Measurements from ENCODE around the gene ERBB4.
"Not testable (repeated sequence)": the region's sequence is repeated elsewhere in the genome, so short reads cannot be mapped to it uniquely, and the experiment has no call there.

Gene ERBB4

DNA sequence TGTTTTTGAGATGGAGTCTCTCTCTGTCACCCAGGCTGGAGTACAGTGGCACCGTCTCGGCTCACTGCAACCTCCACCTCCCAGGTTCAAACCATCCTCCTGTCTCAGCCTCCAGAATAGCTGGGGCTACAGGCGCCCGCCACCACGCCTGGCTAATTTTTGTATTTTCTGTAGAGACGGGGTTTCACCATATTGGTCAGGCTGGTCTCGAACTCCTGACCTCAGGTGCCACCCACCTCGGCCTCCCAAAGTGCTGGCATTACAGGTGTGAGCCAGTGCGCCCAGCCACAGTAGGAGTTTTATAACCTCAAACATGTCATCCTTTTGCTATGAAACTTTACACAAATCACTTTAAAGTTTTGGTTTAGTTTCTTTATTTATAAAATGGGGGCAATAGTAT, 816.7 kb downstream of the ERBB4 start:
- DNase-seq (ENCODE audit: low spot score) = not testable (repeated sequence)

DNA sequence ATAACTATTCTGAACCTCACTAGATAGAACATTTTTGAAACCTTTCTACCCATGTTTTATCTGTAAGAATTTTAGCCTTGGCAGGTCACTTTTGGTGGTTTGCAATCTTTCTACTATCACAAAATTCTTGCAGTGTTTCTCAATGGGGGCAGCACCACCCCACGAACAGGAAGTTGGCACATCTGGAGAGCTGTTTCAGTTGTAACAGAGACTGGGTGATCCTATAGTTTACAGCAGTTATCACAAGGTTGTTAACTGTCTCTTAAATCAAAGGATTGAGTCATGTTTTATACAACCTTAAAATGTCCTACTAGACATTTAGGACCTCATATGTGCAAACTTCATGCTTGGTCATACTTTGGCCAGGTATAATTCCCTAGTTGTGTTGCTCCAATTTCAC, 829.2 kb downstream of the ERBB4 start:
- no peak for DNase-seq (ENCODE audit: low spot score)

DNA sequence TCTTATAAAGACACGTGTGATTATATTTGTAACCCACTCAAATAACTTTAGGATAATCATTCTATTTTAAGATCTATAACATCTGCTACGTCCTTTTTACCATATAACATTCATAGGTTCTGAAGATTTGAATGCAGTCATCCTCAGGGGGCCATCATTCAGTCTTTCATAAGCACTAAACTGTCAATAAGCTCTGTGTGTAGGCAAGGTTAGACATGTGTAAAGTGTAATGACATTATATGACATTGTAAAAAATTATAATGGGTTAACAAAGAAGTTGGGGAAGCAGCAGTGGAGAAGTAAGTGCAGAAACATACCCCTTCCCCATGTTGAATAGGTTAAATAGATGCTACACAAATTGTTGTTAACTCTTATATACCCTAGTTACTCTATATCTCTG, 845.9 kb downstream of the ERBB4 start:
- no peak for DNase-seq (ENCODE audit: low spot score)

DNA sequence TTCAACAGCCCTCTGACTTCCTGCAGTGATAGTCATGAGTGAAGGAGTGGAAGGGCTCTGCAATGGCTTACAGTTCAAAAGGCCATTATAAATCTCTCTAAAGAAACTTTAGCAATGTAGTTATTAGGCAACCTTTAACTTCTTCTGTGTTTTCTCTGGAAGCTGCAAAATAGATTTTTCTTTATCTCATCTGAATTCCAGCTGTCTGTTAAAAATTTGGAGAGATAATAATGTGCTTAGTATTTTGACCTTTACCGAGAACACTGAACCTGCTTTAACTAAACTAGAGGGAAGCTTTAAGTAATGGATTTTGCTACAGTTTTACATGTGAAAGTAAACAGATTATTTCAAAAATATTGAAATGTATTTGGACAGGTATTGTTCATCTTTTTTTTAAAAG, 847.9 kb downstream of the ERBB4 start:
- no peak for DNase-seq (ENCODE audit: low spot score)

DNA sequence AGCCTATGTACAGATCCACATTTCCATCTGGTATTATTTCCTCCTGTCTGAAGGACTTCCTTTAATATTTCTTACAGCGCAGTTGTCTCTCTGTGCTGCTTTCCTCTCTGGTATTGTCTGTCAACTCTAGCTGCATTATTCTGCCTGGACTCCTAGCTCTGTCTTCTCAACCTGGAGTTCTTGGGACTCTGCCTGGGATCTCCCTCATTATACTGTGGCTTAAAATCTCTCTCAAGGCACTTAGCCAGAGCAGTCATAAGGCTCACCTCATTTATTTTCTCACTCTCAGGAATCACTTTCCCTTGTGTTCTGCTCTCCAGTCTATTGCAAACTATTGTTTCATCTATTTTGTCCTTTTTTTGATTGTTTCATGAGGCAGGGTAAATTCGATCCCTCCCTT, 850.4 kb downstream of the ERBB4 start:
- no peak for DNase-seq (ENCODE audit: low spot score)

DNA sequence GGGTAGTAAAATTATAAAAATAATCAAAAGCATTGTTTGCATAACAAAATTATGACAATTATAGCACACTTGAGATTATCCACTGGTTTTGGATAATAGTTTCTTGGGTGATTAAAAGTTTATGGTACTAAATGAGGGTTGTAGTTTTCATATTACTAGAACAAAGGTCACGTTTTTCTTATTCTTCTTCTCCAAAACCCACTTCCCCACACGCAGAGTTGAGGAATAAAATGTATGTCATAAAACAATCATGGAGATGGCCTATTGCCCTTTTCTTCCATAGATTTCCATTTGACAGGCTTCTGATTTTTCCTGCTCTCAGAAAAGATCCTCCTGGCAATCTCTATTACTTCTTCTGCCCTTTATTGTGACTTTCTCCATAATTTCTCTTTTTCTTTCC, 863.9 kb downstream of the ERBB4 start:
- DNase-seq (ENCODE audit: low spot score) = no peak

DNA sequence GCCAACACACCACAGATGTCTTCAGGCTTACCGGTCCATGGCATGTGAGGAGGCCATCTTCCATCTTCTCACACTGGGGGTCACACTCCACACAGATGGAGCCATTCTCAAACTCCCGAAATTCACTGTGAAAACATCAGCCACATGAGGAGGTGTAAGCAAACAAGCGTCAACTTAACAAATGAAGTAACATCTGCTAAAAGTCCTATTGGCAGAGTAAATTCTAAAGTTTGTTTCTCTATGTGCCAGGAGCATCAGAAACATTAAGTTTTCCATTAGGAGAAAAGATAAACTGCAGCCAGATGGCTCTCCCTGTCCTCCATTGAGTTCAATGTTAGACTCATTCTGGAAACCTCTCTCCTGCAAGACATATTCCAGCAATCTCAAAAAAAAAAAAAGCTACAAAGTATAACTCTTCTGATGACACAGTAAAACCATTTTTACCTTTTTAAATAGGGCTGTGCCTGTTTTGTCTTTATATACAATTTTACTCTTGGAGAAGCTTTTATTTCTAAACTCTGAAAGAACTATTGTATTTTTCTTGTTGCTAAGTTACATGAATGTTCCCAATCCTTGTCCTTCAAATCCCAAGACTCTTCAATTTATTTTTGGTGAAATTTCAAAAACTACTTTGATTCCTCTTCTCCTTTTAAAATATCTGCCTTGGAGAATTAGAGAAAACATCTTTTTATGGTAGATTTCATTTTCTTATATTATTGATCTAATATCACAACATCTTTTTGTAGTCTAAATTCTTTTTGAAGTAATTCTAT, 865.3 kb downstream of the ERBB4 start:
- DNase-seq (ENCODE audit: low spot score) = no peak

DNA sequence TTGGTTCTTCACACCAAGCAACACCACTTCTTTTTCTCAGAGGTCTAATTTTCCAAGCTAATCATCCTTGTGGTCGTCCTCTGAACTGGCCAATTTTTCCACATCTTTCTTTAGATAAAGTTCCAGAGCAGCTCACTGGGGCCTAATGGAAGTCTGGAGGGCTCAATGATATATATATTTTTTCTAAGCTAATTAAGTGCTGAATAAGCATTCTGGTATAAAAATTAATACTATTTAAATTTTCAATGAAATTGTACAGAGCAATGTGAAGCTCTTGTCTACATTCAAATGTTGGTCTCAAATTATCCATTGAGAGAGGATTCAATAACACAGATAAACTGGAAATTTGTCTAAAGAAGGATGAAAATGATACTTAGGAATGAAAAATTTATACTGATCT, 866.6 kb downstream of the ERBB4 start:
- DNase-seq (ENCODE audit: low spot score) = no peak

DNA sequence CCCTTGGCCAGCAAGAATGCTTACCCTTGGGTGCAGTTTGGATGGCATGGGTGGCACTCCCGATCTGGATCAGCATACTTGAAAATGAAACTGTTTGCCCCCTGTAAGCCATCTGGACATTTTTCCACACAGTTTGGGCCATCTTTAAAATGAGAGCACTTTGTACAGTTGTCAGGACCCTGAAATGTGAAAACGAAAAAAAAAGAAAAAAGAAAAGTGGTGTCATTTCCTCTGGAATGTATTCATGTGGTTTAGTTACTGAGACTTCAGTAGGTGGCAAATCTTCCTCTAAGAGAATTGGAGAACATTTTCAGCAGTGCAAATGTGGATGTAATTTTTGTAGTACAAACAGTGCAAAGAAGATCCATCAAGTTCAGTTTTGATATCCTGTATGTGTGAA, 873.3 kb downstream of the ERBB4 start:
- no peak for DNase-seq (ENCODE audit: low spot score)

DNA sequence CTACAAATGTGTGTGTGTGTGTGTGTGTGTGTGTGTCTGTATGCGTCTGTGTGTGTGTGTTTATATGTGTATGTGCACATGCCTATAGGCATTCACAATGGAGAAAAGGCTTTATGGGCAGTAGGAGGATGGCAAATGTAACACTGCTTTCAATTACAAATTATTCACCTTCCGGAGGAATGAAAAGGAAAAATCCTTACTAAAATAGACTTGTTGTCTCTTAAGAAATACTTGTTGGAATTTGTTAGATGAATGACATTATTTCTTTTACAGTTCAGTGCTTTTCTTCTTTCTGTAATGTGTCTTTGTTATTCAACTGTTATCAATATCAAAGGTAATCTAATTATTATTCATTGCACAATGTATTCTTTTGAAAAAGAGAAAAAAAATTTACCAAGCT, 874.3 kb downstream of the ERBB4 start:
- no peak for DNase-seq (ENCODE audit: low spot score)

DNA sequence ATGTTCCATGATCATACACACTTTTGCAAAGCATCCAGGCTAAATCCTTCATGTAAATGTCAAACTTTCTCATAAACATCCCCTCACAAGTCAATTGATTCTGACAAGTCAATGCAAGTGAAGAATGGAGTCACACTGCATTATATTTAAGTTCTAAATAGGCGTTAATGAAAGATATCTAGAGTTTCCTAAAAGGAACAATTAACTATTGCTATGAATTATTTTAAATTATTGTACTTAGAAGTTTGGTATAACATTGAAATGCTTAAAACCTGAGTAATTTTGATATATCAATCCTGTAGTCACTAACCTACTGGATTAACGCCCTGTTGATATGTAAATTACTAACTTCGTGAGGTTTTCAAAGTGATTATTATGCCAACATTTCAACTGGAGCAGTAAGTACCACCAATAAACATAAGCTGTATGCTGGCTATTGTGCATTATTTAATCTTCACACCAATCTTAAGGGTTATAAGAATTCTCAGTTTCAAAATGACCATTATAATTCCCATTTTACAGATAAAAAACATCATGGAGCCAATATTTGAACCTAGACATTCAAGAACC, 884.3 kb downstream of the ERBB4 start:
- no peak for DNase-seq (ENCODE audit: low spot score)

DNA sequence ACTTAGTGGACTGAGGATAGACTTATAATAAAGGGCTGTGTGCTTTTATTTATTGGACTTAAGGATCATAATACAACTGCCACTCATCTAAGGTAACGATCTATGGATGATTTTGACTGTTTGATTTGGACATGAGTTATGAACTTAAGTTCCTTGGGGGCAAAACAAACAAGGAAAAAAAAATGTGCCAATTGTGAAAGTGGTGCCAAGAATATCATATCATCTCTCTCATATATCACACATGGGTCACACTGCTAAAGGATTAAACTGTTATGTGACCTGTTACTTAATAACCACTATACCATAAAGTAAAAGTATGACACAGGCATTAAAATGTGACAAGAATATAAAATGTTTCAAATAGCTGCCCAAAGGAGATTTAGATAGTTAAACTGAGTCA, 886.3 kb downstream of the ERBB4 start:
- DNase-seq (ENCODE audit: low spot score) = no peak

DNA sequence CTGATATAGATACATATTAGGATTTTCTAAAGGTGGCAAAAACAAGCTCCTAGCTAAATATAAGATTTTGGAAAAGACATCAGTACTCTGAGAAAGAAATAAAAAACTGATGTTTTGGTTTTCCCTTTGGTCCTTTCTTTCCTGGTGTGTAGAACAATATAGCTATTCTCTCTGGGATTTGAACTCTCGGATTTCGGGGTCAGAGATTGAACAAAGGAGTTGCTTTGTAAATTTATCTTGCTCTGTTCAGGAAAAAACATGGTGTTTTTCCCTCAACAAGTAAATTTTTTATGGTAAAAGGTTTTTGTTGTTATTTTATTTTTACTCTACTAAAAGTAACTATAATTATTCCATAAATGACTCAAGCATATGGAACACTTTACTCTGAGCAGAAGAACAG, 889.3 kb downstream of the ERBB4 start:
- no peak for DNase-seq (ENCODE audit: low spot score)

DNA sequence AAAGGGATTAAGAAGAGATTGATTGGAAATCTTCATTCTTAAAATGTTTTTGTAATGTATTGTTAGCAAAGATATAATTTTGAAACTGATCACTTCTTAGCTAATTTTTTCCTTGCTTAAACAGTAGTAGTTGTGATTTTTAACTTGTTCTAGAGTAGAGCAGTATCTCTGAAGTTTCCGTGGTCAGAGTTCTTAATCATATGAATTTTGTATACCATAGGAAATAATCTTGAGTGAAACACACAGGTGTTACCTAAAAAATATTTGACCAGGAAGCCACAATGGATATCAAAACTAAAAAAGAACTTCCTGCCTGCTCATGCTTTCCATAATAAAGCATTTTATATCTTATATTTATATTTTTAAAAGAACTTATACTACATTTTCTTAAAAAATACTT, 907.1 kb downstream of the ERBB4 start:
- DNase-seq (ENCODE audit: low spot score) = no peak

DNA sequence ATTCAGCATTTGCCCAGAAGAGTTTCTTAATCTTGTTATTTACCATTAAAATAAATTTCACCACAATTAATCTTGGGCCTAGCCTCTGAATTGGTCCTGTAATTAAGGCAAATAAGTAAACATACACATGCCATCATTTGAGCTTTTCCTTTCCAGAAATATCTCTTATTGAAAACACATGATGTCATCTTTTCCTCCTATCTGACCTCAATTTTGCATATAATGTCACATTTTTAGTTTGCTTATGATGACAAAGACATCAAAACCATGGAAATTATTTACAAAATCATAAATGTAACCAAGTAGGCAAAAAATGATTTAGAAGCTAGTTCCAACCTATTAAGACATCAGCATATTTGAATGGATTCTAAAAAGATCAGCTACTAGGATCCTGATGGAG, 915.5 kb downstream of the ERBB4 start:
- DNase-seq (ENCODE audit: low spot score) = no peak

DNA sequence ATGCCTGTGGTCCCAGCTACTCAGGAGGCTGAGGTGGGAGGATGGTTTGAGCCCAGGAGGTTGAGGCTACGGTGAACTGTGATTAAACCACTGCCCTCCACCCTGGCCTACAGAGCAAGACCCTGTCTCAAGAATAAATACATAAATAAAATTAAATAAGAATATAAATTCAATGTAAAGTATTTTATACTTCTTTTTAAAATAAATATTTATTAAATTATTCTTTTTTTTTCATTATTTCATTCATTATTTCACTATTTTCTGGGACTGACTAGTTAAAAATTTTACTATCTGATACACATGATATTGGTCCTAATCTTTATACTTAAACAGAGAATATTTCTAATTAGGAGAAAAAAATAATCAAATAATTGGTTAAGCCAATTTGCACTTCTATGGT, 917.6 kb downstream of the ERBB4 start:
- DNase-seq (ENCODE audit: low spot score) = no peak

DNA sequence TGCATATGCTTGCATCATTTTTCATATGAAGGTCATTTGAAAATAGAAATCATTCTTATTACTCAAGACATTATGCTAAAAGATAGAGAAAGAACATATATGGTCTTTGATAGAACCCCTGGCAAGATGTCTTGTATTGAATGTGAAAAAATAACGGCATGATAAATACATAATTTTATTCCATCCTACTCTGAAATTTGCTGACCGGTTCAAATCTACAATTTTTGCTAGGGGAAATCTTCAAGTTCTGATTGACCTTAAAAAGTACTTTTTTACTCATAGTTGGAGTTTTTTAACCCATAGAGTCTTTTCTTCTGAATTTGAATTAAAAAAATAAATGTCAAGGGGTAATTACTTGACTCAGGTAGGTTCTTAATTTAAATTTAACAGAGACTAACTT, 920.8 kb downstream of the ERBB4 start:
- no peak for DNase-seq (ENCODE audit: low spot score)

DNA sequence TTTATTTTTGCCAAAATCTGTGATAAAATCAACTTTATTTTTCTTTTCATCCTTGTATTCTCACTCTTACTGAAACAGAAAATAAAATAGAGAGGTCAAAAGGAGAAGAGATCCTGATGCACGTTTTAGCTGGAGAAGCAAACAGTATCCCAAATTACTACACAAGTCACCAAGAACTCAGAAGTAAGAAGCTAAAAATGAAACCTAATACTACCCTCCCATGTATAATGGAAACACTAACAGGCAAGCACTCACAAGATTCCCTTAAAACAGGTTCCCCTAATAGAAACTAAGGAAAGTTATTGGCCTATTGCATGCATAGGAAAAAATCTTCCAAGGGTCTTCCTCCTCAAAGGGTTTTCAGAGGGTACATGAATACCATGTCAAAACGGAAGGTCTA, 927.0 kb downstream of the ERBB4 start:
- DNase-seq (ENCODE audit: low spot score) = no peak

DNA sequence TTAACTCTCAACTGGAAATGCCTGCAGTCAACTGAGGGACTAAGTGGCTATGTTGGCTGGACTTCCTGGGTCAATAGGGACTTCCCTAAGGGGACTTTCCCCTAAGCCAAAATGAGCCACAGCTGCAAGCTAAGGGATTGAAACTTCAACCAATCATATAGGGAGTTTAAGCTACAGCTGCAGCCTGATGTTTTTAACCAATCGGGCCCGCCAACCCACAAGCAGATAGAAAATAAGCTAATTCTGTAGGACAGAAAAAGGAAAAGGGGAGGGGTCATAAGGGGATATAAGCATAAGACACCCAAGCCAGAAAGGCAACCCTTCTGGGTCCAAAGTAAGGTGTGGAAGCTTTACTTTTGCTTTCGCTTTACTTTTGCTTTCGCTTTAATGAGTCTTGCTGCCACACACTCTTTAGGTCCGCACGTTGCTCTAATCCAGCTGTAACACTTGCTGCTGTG, 927.5 kb downstream of the ERBB4 start:
- no peak for DNase-seq (ENCODE audit: low spot score)

DNA sequence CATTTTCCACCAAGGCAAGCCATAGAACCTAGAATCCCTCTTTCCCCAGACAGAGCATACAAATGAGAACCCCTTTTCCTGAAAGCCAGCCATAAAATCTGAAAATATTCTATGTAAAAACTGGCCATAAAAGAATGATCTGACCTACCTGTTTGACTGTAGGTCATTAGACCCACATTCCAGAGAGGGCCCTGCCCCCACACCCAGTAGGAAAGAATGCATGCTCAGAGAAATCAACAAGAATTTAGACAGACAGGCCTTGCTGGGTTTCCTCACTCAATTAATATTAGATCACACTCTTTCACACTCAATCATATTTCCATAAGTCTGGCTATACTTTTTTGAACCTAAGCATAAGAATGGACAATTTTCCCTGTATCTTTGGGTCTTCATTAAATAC, 929.5 kb downstream of the ERBB4 start:
- no peak for DNase-seq (ENCODE audit: low spot score)

DNA sequence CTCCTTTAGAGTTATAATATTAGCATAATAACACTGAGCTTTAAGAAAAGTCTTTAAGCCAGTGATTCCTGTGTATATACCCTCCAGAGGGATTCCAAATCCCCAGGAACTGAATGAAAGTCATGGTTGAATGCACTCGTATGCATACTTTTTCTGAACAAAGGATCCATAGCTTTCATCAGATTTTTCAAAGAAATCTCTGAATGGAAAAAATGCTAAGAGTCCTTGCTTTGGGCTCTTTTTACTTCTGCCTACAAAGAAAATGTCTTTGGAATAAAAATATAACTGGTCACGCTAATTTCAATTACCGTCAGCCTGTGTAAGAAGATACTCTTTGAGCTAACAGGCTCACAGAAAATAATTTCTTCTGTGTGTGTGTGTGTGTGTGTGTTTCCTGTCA, 939.5 kb downstream of the ERBB4 start:
- DNase-seq (ENCODE audit: low spot score) = no peak

DNA sequence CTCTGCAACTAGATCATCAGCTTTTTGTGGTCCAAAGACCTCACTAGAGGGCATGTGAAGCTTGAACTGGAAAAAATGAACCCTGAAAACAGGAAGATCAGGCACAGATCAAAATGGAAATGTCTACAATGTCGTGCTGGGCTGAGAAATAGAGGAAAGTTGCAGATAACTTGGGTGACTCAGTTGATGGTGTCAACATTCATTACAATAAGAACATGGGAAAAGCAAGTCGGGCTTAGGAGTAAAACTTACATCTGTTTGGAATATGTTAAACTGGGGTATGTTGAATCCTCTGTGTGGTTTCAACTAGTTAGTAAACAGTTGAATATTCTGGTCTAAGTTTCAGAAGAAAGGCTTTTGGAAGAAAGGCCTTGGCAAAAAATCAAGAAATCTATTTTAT, 940.4 kb downstream of the ERBB4 start:
- no peak for DNase-seq (ENCODE audit: low spot score)

DNA sequence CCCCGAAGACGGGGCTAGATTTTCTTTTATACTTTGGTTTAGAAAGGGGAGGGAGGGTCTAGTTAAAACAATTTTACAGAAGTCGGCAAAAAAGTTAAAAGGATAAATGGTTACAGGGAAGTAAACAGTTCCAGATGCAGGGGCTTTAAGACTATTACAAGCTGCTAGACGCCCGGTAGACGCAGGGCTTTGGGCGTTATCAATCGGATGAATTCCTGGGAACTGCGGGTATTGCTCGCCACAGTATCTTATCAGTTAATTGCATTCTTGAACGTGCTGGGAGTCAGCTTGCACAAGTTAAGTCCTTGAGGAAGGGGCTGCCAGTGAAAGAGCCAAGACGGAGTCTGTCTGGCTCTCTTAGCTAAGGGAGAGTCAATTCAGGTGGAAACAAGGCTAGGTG, 946.6 kb downstream of the ERBB4 start:
- DNase-seq (ENCODE audit: low spot score) = not testable (repeated sequence)

DNA sequence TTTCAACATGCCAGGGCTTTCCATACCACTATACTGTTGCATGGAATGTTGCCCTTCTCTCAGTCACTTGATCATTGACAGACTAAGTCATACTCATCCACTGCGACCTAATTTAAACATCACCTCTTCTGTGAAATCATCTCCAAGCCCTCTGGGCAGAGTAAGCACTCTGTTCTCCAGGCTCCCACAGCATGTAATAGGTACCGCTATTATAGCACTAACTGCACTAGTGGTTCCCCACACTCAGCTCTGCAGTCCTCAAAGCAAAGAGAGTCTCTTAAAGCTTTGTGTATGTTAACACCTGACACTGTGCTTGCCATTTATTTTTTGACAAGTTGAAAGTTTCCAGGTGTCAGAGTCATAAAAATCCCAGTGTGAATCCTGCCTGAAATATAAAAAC, 947.2 kb downstream of the ERBB4 start:
- no peak for DNase-seq (ENCODE audit: low spot score)

Measured in hematopoietic multipotent progenitor cell treated with erythropoietin and hydrocortisone succinate and interleukin-3 and kit ligand, for 17 days (in vitro differentiated cells).